GM18517 (cell line): ENCODE results near the gene GTSE1.

Source experiments
- ATAC-seq: cut with Tn5 transposase; IDR thresholded peaks from one replicate; pipeline ENCODE4 v1.9.1; 2021; ENCODE audit warnings: mild to moderate bottlenecking, moderate library complexity; ENCODE audit not compliant: unreplicated experiment

GTSE1 gene

GRCh38 chr22:46274381-46274780 lies 22.3 kb upstream of the GTSE1 start:
- no peak for ATAC-seq

GRCh38 chr22:46275455-46276122 lies 21.1 kb upstream of the GTSE1 start:
- no peak for ATAC-seq

- ATAC-seq: no peak
Measured at GRCh38 chr22:46276563-46276962, 20.1 kb upstream of the GTSE1 start.

GRCh38 chr22:46278656-46279645 lies 17.7 kb upstream of the GTSE1 start:
- no peak for ATAC-seq

GRCh38 chr22:46280063-46280817 lies 16.4 kb upstream of the GTSE1 start:
- no peak for ATAC-seq

- no peak for ATAC-seq
Measured at GRCh38 chr22:46280999-46281623, 15.6 kb upstream of the GTSE1 start.

GRCh38 chr22:46281866-46282678 lies 14.6 kb upstream of the GTSE1 start:
- no peak for ATAC-seq

GRCh38 chr22:46286006-46286405 lies 10.7 kb upstream of the GTSE1 start:
- no peak for ATAC-seq

GRCh38 chr22:46286941-46287872 lies 9.5 kb upstream of the GTSE1 start:
- no peak for ATAC-seq

- ATAC-seq: no peak
Measured at GRCh38 chr22:46287873-46288751, 8.6 kb upstream of the GTSE1 start.

- ATAC-seq: no peak
Measured at GRCh38 chr22:46288846-46289243, 7.8 kb upstream of the GTSE1 start.

- no peak for ATAC-seq
Measured at GRCh38 chr22:46289244-46289891, 7.3 kb upstream of the GTSE1 start.

GRCh38 chr22:46290121-46290842 lies 6.4 kb upstream of the GTSE1 start:
- ATAC-seq: no peak

GRCh38 chr22:46290843-46291785 lies 5.6 kb upstream of the GTSE1 start:
- no peak for ATAC-seq

GRCh38 chr22:46292173-46292572 lies 4.5 kb upstream of the GTSE1 start:
- no peak for ATAC-seq

- ATAC-seq: no peak
Measured at GRCh38 chr22:46292732-46293131, 3.9 kb upstream of the GTSE1 start.
